ENCODE results near the gene NPAS3.

DNA sequence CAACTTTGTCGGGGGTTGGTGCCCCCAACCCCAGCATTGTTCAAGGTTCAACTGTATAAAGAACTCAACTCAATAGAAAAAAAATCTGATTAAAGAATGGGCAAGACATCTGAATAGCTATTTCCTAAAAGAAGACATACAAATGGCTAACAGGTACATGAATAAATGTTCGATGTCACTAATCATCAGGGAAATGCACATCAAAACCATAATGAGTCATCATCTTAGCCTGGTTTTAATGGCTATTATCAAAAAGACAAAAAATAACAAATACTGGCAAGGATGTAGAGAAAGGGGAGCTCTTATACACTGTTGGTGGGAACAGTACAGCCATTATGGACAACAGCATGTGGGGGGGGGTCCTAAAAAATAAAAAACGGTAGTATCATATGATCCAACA, 28.7 kb downstream of the NPAS3 start:
- TF ChIP-seq, protein P1, sequence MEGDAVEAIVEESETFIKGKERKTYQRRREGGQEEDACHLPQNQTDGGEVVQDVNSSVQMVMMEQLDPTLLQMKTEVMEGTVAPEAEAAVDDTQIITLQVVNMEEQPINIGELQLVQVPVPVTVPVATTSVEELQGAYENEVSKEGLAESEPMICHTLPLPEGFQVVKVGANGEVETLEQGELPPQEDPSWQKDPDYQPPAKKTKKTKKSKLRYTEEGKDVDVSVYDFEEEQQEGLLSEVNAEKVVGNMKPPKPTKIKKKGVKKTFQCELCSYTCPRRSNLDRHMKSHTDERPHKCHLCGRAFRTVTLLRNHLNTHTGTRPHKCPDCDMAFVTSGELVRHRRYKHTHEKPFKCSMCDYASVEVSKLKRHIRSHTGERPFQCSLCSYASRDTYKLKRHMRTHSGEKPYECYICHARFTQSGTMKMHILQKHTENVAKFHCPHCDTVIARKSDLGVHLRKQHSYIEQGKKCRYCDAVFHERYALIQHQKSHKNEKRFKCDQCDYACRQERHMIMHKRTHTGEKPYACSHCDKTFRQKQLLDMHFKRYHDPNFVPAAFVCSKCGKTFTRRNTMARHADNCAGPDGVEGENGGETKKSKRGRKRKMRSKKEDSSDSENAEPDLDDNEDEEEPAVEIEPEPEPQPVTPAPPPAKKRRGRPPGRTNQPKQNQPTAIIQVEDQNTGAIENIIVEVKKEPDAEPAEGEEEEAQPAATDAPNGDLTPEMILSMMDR (IDR thresholded peaks at IDR 0.05; ENCODE audit: borderline replicate concordance, extremely low read depth, low read length, poor library complexity, severe bottlenecking), result no peak
- TF ChIP-seq EZH2 (IDR thresholded peaks at IDR 0.05; ENCODE audit: borderline replicate concordance, low read depth, low read length, severe bottlenecking), result no peak

Data from DND-41 (cell line).